H1 (cell line): ENCODE results near the gene ARHGEF18. TPM values are rescaled to one million over a fixed set of nuclear protein-coding genes. Genes with fewer than 3 reads are reported as not detected.

Experiments
- CTCF ChIA-PET: fragments of 300-600 bp; sonication (Branson Sonifier 250); formaldehyde crosslinking; loops from one replicate; lab custom pipeline; 2021; ENCODE audit not compliant: partially characterized antibody; lab: Charles Lee
- POLR2A ChIA-PET: fragments of 300-600 bp; sonication (Branson Sonifier 250); formaldehyde crosslinking; loops from one replicate; lab custom pipeline; 2021; ENCODE audit warnings: inconsistent platforms; ENCODE audit not compliant: partially characterized antibody; lab: Charles Lee
- DNase-seq, 2 experiments: peaks; one replicate each; pipeline versions ENCODE4 v3.0.0 to v3.0.0-alpha.2; 2010 to 2022; ENCODE audit warnings: low spot score in 2 of 2, low read depth in 1 of 2, mixed read lengths in 1 of 2
- FAIRE-seq: peaks from 2 replicates; lab custom pipeline; 2011; peaks lifted over from hg19 to GRCh38; lab: Jason Lieb, UNC
- H2AFZ ChIP-seq: 2 replicates; pipeline ENCODE4 v1.8.1; 2012; ENCODE audit warnings: low read length, inconsistent platforms
- H2AK5ac ChIP-seq: 2 replicates; pipeline ENCODE4 v1.6.1; 2013; ENCODE audit warnings: low read depth, low read length
- H2BK120ac ChIP-seq: replicated peaks from 2 replicates; pipeline ENCODE3; 2013; ENCODE audit warnings: low read depth, low read length, inconsistent platforms
- H2BK12ac ChIP-seq: 2 replicates; pipeline ENCODE4 v1.6.1; 2013; ENCODE audit warnings: low read depth, low read length
- H2BK15ac ChIP-seq: 2 replicates; pipeline ENCODE4 v1.6.1; 2013; ENCODE audit warnings: low read length
- H2BK20ac ChIP-seq: 2 replicates; pipeline ENCODE4 v1.6.1; 2013; ENCODE audit warnings: low read length
- H2BK5ac ChIP-seq: 2 replicates; pipeline ENCODE4 v1.6.1; 2013; ENCODE audit warnings: low read depth, low read length
- H3K14ac ChIP-seq: 2 replicates; pipeline ENCODE4 v1.6.1; 2013; ENCODE audit warnings: inconsistent platforms; ENCODE audit not compliant: insufficient read length
- H3K18ac ChIP-seq: 2 replicates; pipeline ENCODE4 v1.6.1; 2013; ENCODE audit warnings: low read length; ENCODE audit errors: extremely low read depth
- H3K23ac ChIP-seq: 2 replicates; pipeline ENCODE4 v1.6.1; 2013; ENCODE audit warnings: inconsistent platforms; ENCODE audit not compliant: insufficient read length
- H3K23me2 ChIP-seq: 2 replicates; pipeline ENCODE4 v1.6.1; 2013; ENCODE audit warnings: low read depth, low read length
- H3K27ac ChIP-seq: 2 replicates; pipeline ENCODE4 v1.6.1; 2011; ENCODE audit warnings: low read depth, low read length, inconsistent platforms
- H3K27me3 ChIP-seq, 4 experiments: replicated peaks in 1 of 4; 1 replicate in 1 of 4; 2 replicates in 3 of 4; pipeline versions ENCODE4 v1.6.1 to v1.8.1; 2011 to 2013; ENCODE audit warnings: low read length in 3 of 4, mild to moderate bottlenecking in 3 of 4, inconsistent platforms in 2 of 4, mixed read lengths in 2 of 4, moderate library complexity in 1 of 4; ENCODE audit not compliant: control insufficient read depth in 3 of 4, insufficient read depth in 3 of 4; ENCODE audit errors: extremely low read depth in 1 of 4
- H3K36me3 ChIP-seq, 4 experiments: 2 replicates each; pipeline versions ENCODE4 v1.6.1 to v1.8.1; 2011 to 2013; ENCODE audit warnings: mild to moderate bottlenecking in 4 of 4, low read length in 3 of 4, moderate library complexity in 2 of 4, control low read depth in 1 of 4, inconsistent platforms in 1 of 4; ENCODE audit not compliant: insufficient read depth in 4 of 4, control insufficient read depth in 2 of 4
- H3K4ac ChIP-seq: replicated peaks from 2 replicates; pipeline ENCODE3; 2013; ENCODE audit warnings: low read length, low read depth, mixed read lengths, inconsistent platforms; ENCODE audit not compliant: insufficient read length
- H3K4me1 ChIP-seq, 4 experiments: replicated peaks in 1 of 4; 1 replicate in 1 of 4; 2 replicates in 3 of 4; pipeline versions ENCODE4 v1.6.1 to v1.8.1; 2011 to 2013; ENCODE audit warnings: low read length in 3 of 4, inconsistent platforms in 2 of 4, mixed read lengths in 1 of 4; ENCODE audit not compliant: insufficient read depth in 4 of 4, control insufficient read depth in 3 of 4
- H3K4me2 ChIP-seq, 2 experiments: 2 replicates each; pipeline versions ENCODE4 v1.6.1 to v1.8.1; 2011 to 2013; ENCODE audit warnings: low read depth in 2 of 2, low read length in 2 of 2, control low read depth in 1 of 2, inconsistent platforms in 1 of 2, mild to moderate bottlenecking in 1 of 2; ENCODE audit not compliant: insufficient read depth in 1 of 2
- H3K4me3 ChIP-seq, 4 experiments: fragments of 200-600, 300-600 bp in 1 of 4; sonication (generic), shearing (Covaris generic), sonication (Bioruptor Twin) in 1 of 4; 2 replicates each; pipeline versions ENCODE4 v1.5.1 to v1.8.1; 2011 to 2016; ENCODE audit warnings: low read length in 4 of 4, low read depth in 3 of 4, control low read depth in 2 of 4, inconsistent platforms in 2 of 4, mild to moderate bottlenecking in 2 of 4, mixed read lengths in 1 of 4, moderate library complexity in 1 of 4; ENCODE audit not compliant: insufficient read depth in 2 of 4; ENCODE audit errors: extremely low read depth in 1 of 4
- H3K56ac ChIP-seq: replicated peaks from 2 replicates; pipeline ENCODE3; 2013; ENCODE audit warnings: low read depth, mild to moderate bottlenecking, mixed read lengths, low read length, inconsistent platforms; ENCODE audit not compliant: insufficient read length
- H3K79me1 ChIP-seq: 2 replicates; pipeline ENCODE4 v1.6.1; 2013; ENCODE audit warnings: low read depth, low read length, control low read depth
- H3K79me2 ChIP-seq, 2 experiments: 2 replicates each; pipeline versions ENCODE4 v1.6.1 to v1.8.1; 2012 to 2013; ENCODE audit warnings: low read length in 2 of 2, mild to moderate bottlenecking in 2 of 2, inconsistent platforms in 1 of 2; ENCODE audit not compliant: insufficient read depth in 2 of 2, control insufficient read depth in 1 of 2
- H3K9ac ChIP-seq, 4 experiments: replicated peaks in 1 of 4; 1 replicate in 1 of 4; 2 replicates in 3 of 4; pipeline versions ENCODE4 v1.6.1 to v1.8.1; 2011 to 2013; ENCODE audit warnings: low read depth in 3 of 4, low read length in 3 of 4, control low read depth in 2 of 4, mild to moderate bottlenecking in 2 of 4, moderate library complexity in 2 of 4, inconsistent platforms in 1 of 4; ENCODE audit errors: extremely low read depth in 1 of 4
- H3K9me3 ChIP-seq, 2 experiments: 2 replicates each; pipeline versions ENCODE4 v1.6.1 to v1.8.1; 2012 to 2013; ENCODE audit warnings: mild to moderate bottlenecking in 2 of 2, moderate library complexity in 2 of 2, control low read depth in 1 of 2, inconsistent platforms in 1 of 2, low read depth in 1 of 2, low read length in 1 of 2, mixed read lengths in 1 of 2; ENCODE audit not compliant: insufficient read depth in 2 of 2
- H4K20me1 ChIP-seq, 2 experiments: replicated peaks in 1 of 2; 2 replicates each; pipeline versions ENCODE3 to v1.8.1; 2011 to 2013; ENCODE audit warnings: inconsistent platforms in 2 of 2, low read length in 2 of 2, mild to moderate bottlenecking in 1 of 2; ENCODE audit not compliant: insufficient read depth in 2 of 2, control insufficient read depth in 1 of 2
- H4K5ac ChIP-seq: 2 replicates; pipeline ENCODE4 v1.6.1; 2013; ENCODE audit warnings: low read length, low read depth, mixed read lengths, inconsistent platforms; ENCODE audit not compliant: insufficient read length
- H4K8ac ChIP-seq: 2 replicates; pipeline ENCODE4 v1.8.0; 2013; ENCODE audit warnings: mild to moderate bottlenecking, moderate library complexity, low read length, inconsistent platforms; ENCODE audit not compliant: insufficient read depth; ENCODE audit errors: extremely low read depth
- H4K91ac ChIP-seq: replicated peaks from 2 replicates; pipeline ENCODE3; 2013; ENCODE audit warnings: low read length, mixed read lengths, inconsistent platforms; ENCODE audit not compliant: insufficient read length
- ASH2L ChIP-seq: fragments of 200-600, 300-600 bp; sonication (generic); IDR thresholded peaks from one replicate; pipeline ENCODE4 v1.7.1; 2017; ENCODE audit warnings: low read length
- BACH1 ChIP-seq: IDR thresholded peaks from 2 replicates; pipeline ENCODE4 v1.6.1; 2012; ENCODE audit warnings: low read length, improper control_type of control experiment
- CBX5 ChIP-seq: fragments of 300-800, 300-1000 bp; sonication (generic); IDR thresholded peaks from 2 replicates; pipeline ENCODE4 v1.7.1; 2016; ENCODE audit warnings: antibody characterized with exemption, low read length, low read depth
- CEBPB ChIP-seq: IDR thresholded peaks from 2 replicates; pipeline ENCODE4 v1.6.1; 2012; ENCODE audit warnings: low read depth, low read length
- CTBP2 ChIP-seq: IDR thresholded peaks from 2 replicates; pipeline ENCODE4 v1.7.0; 2011; ENCODE audit warnings: borderline replicate concordance, mild to moderate bottlenecking, moderate library complexity, mixed read lengths, low read length; ENCODE audit not compliant: insufficient read depth, insufficient read length
- HDAC2 ChIP-seq, 2 experiments: fragments of 300-600 bp in 1 of 2; sonication (generic) in 1 of 2; IDR thresholded peaks; 2 replicates each; pipeline ENCODE4 v1.6.1; 2011 to 2012; ENCODE audit warnings: low read depth in 2 of 2, low read length in 2 of 2, mild to moderate bottlenecking in 2 of 2, moderate library complexity in 2 of 2, borderline replicate concordance in 1 of 2, inconsistent platforms in 1 of 2
- KDM5A ChIP-seq: fragments of 200-600 bp; IDR thresholded peaks from 2 replicates; pipeline ENCODE4 v1.7.1; 2012; ENCODE audit warnings: mild to moderate bottlenecking, low read length, inconsistent platforms, mixed read lengths
- NRF1 ChIP-seq: IDR thresholded peaks from 2 replicates; pipeline ENCODE4 v1.6.1; 2011; ENCODE audit warnings: mild to moderate bottlenecking, low read depth, low read length, improper control_type of control experiment
- POLR2AphosphoS5 ChIP-seq: IDR thresholded peaks from 2 replicates; pipeline ENCODE4 v1.6.1; 2011; ENCODE audit warnings: low read depth, low read length
- POU5F1 ChIP-seq: IDR thresholded peaks from 2 replicates; pipeline ENCODE4 v1.6.1; 2011; ENCODE audit warnings: low read depth, mild to moderate bottlenecking, low read length, moderate library complexity
- SP2 ChIP-seq: IDR thresholded peaks from 2 replicates; pipeline ENCODE4 v1.6.1; 2012; ENCODE audit warnings: mild to moderate bottlenecking, low read length, inconsistent platforms
- TAF1 ChIP-seq: IDR thresholded peaks from 2 replicates; pipeline ENCODE4 v1.6.1; 2011; ENCODE audit warnings: mild to moderate bottlenecking, low read depth, low read length
- ZNF274 ChIP-seq: IDR thresholded peaks from 2 replicates; pipeline ENCODE4 v1.7.0; 2012; ENCODE audit warnings: low read length, borderline replicate concordance; ENCODE audit errors: extremely low read depth
- WGBS, 2 experiments: shearing (Covaris generic) in 1 of 2; methylation state at CpG; one replicate each; pipeline versions ENCODE4 v1.1.6 to v1.1.7; 2013 to 2015; ENCODE audit warnings: low lambda C conversion rate in 2 of 2, mixed read lengths in 2 of 2, inconsistent platforms in 1 of 2, low coverage in 1 of 2, missing lambda C conversion rate in 1 of 2; ENCODE audit not compliant: insufficient replicate concordance in 2 of 2, insufficient coverage in 1 of 2, insufficient read length in 1 of 2; ENCODE audit errors: extremely low coverage in 1 of 2, missing lambda C conversion rate in 1 of 2; 5-methylcytosine and 5-hydroxymethylcytosine counted together
- polyA plus RNA-seq, 7 experiments: library from polyadenylated mRNA; depleted of rRNA in 3 of 7; stranded (reverse) in 5 of 7; unstranded in 2 of 7; fragments of >200 nt in 5 of 7; fragments of 200-250 nt in 2 of 7; gene quantifications; 1 replicate in 5 of 7; 2 replicates in 1 of 7; 4 replicates in 1 of 7; pipeline versions ENCODE4 v1.2.1 to v1.2.3, GENCODE V29; 2011 to 2013; ENCODE audit warnings: missing spikeins in 2 of 7, mixed read lengths in 2 of 7
- total RNA-seq: library from RNA; stranded (reverse); fragmentation: NEBNext Ultra II Directional; extraction: Animal tissue kit (Norgen Biotek cat#: 25700); gene quantifications from 2 replicates; pipeline ENCODE4 v1.2.1, GENCODE V29; 2021

The ARHGEF18 gene
- total and polyA plus RNA-seq, 2 of the 8 experiments (the other 6 are each of a cell fraction or from before 2014, with no cell fraction given) = 12.2 to 35.9 TPM

DNA sequence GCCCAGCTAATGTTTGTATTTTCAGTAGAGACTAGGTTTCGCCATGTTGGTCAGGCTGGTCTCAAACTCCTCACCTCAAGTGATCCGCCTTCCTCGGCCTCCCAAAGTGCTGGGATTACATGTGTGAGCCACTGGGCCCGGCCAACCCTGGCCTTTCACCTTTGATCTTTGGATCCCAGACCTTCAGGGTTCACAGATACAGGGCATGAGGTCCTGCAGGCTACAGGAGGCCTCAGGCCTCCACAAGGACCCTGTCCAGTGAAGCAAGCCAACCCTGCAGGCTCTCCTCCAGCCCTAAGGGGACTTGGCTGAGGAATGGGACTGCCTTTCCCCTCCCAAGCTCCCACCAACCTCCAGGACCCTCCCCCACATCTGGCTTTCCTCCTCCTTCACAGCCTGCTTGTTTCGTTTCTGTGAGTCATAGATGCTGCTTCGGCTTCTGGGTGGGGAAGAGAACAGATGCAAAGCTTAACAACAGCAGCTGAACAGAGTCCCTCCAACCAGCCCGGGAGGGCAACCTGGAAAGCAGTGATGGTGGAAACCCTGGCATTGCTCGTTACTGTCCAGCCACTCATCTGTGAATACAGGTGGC lies 11.8 kb downstream of the ARHGEF18 start:
- Histone ChIP-seq H4K91ac (no peak overlapping the region), H3K36me3 (no peaks in the 10 kb centered on the region), H2BK20ac (no peak overlapping the region), H4K5ac (no peak overlapping the region), H2BK5ac (no peak overlapping the region), H2BK120ac (no peak overlapping the region), H3K79me1 (no peaks in the 10 kb centered on the region), H3K4me3 (no peak overlapping the region), H3K18ac (no peak overlapping the region), H3K27ac (no peak overlapping the region), H3K9me3 (no peaks in the 10 kb centered on the region), H3K4me2 (no peak overlapping the region), H2AFZ (no peak overlapping the region), H3K4me1 (no peaks in the 10 kb centered on the region; a peak in 1 of 7 replicates), H3K23ac (no peak overlapping the region), H4K8ac (no peak overlapping the region), H3K27me3 (peaks cover 0 to 2% (median under 1%) of the 10 kb centered on the region in 4 experiments; a peak in 4 of 7 replicates), H3K79me2 (no peaks in the 10 kb centered on the region), H3K9ac (no peak overlapping the region), H3K56ac (no peak overlapping the region), H2BK15ac (no peak overlapping the region), H4K20me1 (peaks cover 0 to 1% of the 10 kb centered on the region in 2 experiments), H3K4ac (no peak overlapping the region), H3K23me2 (peaks cover 21% of the 10 kb centered on the region; the same call in 1 of the 2 replicates), H2AK5ac (no peak overlapping the region), H2BK12ac (no peak overlapping the region), H3K14ac (no peak overlapping the region)
- ChIA-PET POLR2A (interaction anchor here (1.2 kb wide), 1 partner anchor 14 kb away, joined by 3 read pairs; no protein-coding TSS in a partner anchor), CTCF (interaction anchor here (0.7 to 1.8 kb wide), 7 partner anchors 8 to 258 kb away, joined by 3 to 5 read pairs (median 3); no protein-coding TSS in a partner anchor)
- WGBS, 2 experiments = 83% methylated on average over 8 of the region's 8 CpGs; no CpG with 5 or more reads in 1 of the 2 experiments
- FAIRE-seq (no peak), DNase-seq (no peak)
- TF ChIP-seq ZNF274 (no peak), POLR2AphosphoS5 (no peak), TAF1 (no peak), POU5F1 (no peak), SP2 (no peak), HDAC2 (IDR thresholded peaks at IDR 0.05; ENCODE audit: borderline replicate concordance in 1 of 2, low read depth in 2 of 2, low read length in 2 of 2) (no peak), ASH2L (no peak), CBX5 (no peak), KDM5A (no peak), CTBP2 (no peak), BACH1 (no peak), NRF1 (no peak), CEBPB (no peak)
